DMS 273 (cell line): ENCODE measurements around the gene PPIL6.
A peak's percentile ranks its signal among the peaks of the same experiment; 100 is the strongest.
"Not testable (repeated sequence)": the region's sequence is repeated elsewhere in the genome, so short reads cannot be mapped to it uniquely, and the experiment has no call there.

ENCODE experiments used
- DNase-seq: peaks from one replicate; lab custom pipeline; 2025; ENCODE audit not compliant: unreplicated experiment; lab: John Stamatoyannopoulos, UW

Gene PPIL6

DNA sequence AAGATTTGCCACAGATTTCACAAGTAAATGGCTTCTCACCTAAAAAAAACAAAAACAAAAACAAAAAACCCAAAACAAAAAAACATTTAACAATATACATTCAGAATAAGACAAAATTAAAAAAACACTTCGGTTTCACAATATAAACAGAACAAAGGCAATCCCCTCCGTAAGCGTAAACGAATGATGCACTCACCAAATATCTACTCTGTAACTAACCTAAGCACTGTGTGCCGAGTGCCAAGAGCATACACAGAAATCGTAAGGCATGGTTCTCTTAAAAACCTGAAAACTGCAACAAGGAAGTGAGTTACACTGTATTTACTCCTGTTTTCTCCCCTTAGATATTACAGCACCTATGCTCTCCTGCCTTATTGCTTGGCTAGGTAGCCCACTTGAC lies 27.3 kb upstream of the PPIL6 start:
- DNase-seq, result no peak

DNA sequence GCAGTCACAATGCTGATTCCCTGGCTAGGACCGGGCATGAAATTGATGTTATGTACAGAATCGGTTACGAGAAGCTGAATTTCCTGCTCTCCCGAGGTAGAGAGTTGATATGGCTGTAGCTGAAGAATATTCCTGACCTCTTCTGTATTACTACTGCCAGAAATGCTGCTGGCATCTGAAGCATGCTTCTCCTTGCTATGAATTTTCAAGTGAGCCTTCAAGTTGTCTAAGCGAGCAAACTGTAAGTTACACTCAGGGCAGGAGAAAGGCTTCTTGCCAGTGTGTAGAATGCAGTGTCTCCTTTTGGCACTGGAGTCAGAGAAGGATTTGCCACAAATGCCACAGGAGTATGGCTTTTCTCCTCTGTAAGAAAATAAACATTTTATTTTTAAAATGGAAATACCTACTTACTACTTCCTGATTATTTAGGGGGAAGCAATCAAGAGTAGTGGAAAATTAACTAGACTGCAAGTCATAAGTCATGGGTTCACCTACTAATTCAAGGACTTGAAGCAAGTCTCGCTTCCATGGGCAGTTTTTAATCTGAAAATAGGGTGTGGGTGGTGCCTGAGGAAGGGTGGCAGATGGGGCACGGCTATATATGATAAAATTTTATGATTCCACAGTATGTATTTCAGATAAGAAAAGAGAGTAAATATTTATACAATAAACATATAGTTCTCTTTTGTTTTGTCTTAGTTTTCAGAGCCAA lies 25.9 kb upstream of the PPIL6 start:
- no peak for DNase-seq

DNA sequence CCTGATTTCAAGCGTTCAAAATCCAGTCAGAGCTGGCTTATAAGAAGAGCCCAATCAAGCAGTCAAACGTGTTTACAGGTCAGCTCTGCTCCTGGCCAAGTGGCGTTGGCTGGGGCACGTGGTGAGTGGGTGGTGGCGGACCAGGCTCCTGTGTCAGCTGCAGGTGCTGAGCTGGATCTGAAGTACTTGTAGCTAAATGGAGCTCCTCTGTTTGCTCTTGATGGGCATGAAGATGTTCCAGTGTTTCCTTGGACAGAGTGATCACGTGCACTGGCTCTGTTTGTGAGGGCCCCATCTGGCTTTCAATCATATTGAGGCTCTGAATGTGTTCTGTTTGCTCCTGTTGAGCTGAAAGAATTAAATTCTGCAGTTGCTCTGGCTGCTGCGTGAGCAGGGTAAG lies 25.3 kb upstream of the PPIL6 start:
- no peak for DNase-seq

DNA sequence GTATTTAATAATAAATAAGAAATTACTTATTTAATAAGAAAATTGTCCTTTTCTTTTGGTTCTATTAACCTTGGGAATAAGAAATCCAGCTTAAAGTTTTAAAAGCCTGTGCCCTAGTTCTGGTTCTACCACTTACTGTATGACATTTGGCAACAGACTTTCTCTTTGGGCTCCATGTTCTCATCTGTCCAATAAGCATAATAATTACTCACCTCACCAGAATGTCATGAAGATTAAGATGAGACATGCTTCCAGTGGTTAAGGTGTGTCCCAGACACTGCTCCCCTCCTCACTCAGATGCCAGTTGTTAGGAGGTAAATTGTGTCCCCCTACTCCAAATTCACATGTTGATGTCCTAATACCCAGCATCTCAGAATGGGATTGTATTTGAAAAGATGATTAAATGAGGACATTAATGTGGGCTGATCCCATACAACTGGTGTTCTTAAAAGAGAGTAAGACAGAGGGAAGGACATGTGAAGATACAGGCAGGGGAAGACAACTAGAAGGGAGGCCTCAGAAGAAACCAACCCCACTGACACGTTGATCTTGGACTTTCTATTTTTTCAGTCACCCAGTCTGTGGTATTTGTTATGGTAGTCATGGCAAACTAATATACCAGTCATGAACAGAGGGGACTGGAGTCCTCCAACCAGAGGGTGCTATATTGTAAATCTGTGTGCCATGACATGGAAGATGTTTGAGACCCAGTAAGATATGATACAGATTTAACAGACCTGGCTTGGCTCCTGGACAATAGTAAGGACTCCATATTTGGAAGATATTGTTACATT lies 21.5 kb upstream of the PPIL6 start:
- DNase-seq, result no peak

GRCh38 chr6:109461205-109461604 lies 20.8 kb upstream of the PPIL6 start:
- not testable (repeated sequence) for DNase-seq

GRCh38 chr6:109460161-109460829 lies 19.9 kb upstream of the PPIL6 start:
- no peak for DNase-seq

DNA sequence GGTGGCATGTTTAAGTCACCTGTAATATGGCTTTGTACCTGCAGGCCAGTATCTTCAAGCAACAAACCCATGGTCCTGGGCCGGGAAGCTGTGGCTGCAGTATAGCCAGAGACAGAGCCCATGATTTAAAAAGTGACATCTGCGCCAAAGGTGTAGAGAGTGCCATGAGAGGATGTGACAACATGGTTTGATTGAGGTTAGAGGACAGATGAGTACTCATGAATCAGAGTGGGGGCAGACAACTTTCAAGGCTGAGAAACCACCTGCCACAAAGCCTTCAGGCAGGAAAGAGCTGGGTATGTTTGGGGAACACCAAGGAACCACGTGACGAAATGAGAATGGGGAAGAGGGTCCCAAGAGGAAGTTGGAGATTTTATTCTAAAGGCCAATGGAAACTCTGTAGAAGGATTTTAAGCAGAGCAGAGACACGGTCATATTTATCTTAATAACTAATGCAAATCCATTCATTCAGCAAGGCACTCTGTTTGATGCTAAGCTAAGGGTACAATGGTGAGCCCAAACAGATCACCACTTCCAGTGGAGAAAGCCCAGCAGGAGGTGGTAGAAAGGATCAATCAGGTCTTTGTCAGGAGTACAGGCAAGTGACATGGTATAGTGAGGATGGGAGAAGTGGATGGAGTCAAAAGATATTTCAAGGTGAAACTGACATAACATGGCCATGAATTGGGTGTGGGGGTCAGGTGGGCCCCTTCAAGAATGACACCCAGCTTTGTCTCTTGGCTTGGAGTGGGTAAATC lies 18.5 kb upstream of the PPIL6 start:
- DNase-seq, result no peak

DNA sequence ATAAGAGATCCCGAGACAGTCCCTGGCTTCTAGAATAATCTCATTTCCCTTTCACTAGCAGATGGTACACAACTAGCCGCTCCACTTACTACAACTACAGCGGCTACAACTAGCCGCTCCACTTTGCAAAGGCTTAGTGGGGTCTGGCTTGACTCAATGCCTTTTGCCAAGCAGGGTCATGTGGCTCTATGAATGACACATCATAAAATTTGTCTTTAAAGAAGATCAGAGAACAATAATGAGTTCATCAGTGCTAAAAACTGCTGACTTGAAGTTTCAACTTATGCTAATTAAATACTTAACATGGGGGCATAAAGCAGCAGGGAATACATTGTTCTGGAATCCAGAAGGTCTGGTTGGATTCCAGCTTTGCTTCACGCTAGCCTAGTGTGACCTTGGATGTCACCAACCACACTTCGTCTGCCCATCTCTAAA lies 17.2 kb upstream of the PPIL6 start:
- DNase-seq, result peak; percentile 40

DNA sequence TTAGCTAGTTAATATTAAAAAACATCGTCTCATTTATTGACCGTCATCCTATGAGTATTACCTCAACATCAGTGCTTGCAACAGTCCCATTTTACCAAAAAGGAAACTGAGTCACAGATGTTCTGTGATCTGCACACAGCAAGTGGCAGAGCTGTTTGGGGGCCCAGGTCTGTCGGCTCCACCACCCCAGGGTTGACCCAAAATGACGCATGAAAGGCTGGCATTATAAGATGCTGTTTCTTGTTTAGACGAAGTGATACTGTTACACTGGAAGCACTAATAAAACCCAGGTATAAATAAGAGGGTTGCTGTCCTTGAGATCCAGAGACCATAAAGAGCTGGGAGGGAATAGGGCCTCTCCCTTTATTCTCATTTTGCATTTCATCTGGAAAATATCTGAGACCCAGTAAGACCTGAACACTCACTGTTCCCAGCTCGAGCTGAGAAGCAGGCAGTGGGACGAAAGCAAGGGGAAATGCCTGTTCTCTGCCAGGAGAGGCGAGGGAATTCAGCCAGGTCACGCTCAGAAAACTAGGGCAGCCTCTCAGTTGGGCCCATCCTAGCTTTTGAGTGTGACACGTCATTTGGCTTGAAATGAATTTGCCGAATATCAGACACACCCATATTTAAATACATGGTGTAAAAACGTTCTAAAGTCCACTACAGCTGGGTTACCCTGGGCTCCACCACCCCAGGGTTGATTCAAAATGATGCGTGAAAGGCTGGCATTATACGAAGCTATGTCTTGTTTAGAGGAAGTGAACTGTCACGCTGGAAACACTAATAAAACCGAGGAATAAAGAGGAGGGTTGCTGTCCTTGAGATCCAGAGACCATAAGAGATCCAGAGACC lies 16.5 kb upstream of the PPIL6 start:
- DNase-seq, result peak; percentile 34

GRCh38 chr6:109456111-109456583 lies 15.7 kb upstream of the PPIL6 start:
- DNase-seq, result peak; percentile 79

DNA sequence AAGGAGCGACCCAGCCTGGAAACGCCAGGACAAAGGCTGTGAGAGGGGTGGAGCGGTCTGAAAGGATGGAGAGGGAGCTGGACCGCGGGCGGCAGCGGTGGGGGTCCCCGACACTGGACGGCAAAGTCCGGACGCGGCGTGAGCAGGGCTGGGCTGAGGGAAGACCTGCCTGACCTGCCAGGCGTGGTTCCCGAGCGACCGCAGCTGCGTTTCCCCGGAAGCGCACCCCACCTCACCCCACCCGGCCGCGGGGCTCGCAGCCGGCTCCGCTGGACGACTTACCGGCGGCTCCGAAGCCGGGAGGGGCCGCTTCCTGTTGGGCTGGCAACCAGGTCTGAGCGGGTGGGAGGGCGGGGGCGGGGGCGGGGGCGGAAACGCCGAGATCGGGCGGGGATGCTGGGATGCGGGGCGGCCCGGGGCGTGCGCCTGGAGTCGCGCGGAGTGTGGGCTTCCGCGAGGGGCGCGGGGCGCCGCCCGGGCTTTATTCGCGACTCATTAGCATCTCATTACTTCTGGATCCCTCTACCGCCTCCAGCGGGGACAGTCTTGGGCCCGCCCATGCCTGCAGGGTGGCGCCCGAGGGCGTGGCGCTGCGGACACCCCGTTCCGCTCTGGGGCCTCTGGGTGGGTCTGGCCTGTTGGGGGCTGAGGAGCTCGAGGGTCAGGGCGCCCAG lies 15.1 kb upstream of the PPIL6 start, which contains the start of gene MICAL1:
TSS of gene MICAL1 (minus strand) at position 336 of the 674 bp plus-strand sequence. CDS start 1,576 bp downstream, outside the sequence.
- DNase-seq, result peak; percentile 92

DNA sequence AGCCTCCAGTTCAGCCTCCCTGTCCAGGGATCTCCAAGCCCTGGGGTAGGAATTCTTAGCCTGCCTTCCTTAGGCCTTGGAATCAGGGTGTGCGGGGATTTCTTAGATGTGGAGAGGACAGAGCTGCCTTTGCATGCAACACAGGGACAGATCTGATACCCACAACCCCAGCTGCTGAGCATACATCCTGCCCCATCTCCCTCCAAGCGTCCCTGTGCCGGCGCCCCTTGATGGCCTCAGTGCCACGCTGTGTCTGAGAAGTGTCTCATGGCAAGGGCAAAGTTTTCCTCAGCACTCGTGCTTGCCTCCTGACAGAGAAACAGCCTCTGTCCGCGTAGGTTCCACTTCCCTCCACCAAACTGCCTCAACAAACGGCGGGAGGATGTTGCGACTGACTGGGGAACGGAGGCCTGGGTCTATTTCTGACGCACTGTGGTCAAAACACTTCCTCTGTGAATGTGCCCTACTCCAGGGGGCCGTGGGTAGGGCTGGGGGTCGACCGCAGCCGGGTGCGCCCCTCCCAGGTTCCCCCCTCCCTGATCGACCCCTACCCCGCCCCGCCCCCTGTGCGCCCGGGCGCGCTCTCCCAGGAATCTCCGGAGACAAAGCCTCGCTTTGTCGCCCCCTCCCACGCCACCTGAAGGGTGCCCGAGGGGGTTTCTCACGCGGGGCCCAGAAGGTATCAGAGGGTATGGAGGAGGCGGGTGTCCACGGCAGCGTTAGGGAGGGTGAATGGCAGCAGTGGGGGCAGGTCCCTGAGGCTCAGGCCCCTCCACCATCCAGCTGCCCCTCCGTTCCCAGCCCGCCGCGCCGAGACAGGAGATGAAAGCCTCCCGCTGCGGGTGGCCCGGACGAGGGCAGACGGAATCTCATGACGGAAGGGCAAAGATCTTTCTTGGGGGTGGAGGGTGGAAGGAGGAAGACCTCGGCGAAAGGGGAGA lies 14.3 kb upstream of the PPIL6 start:
- peak; percentile 67 for DNase-seq

DNA sequence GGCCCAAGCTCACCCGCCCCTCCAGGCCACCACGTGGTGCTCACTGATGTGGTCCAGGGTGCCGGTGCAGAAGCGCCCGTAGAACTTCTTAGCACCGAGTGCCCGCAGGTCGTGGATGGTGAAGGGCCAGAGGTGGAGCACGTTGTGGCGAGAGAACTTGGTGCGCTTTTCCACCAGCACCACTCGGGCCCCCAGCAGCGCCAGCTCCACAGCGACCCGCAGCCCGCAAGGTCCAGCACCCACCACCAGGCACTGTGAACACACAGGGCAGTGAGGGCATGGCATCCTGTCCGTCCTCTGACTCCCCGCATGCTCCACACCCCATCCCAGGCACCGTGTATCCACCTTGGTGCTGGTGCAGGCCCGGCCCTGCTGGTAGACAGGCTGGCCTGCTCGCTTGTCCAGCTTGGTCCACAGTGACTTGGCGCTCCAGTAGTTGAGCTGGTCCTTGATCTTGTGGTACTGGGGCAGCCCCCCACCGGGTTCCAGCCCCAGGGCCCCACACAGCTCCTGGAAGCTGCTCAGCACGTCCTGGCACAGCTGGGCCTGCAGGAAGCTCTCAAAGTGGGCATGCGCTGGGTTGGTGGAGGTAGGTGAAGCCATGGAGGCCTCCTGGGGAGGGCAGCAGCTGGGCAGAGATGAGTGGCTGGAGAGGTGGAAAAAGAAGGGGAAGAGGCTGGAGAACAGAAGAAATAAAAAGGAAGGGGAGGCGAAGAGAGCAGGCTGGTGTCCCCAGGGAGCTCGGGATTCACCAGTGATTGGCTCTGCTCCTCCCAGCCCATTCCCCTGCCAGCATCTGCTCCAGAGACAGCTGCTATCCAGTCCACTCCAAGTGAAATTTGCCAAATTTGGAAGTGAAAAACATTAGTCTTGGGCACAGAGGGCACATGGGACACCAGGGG lies 13.4 kb upstream of the PPIL6 start:
- peak; percentile 97 for DNase-seq

DNA sequence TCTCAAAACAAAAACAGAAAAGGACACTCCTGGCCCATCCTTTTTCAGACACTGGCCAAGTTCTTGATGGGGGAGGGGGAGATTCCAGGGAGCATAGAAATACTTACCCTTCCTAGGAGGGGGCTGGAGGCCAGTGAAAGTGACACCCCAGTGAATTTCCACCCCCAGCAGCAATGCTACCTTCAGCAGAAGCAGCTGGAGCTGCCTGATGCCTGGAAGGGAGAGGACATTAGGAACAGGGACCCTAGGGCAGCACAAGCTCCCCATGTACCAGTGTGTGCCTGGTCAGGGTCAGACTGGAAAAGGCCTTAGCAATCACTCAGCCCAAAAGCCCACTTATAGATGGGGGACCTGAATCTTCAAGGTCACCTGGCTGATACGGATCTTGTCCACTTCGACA lies 12.7 kb upstream of the PPIL6 start:
- no peak for DNase-seq

GRCh38 chr6:109452181-109452580 lies 11.8 kb upstream of the PPIL6 start:
- no peak for DNase-seq

DNA sequence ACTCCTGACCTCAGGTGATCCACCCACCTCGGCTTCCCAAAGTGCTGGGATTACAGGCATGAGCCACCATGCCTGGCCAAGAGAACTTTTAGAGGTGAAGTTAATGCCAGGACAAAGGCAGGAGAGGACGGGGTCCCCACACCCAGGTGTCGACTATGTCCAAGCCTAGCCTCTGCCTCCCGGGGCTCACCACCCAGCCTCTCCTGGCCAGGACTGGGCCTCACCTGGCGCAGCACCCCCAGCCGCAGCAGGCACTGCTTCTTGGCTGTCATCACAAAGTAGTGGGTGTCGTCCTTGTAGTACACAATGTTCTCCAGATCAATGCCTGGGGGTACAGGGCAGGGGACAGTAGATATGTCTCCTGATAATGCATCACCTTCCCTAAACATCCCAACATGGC lies 10.9 kb upstream of the PPIL6 start:
- DNase-seq, result no peak

DNA sequence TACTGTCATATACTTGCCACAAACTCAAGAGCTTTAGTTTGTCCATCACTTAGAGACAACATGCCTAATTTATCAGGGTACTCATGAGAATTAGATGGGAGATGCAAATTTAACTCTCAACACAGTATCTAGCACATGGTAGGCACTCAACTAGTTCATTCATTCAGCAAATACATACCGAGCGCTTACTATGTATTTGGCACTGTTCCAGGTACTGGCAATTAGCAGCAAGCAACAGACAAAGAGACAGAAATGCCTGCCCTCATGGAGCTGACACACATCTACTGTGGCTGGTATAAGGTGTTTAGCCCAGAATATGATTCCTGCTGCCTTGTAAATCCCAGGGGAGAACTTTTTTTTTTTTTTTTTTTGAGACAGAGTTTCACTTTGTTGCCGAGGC lies 10.4 kb upstream of the PPIL6 start:
- peak; percentile 18 for DNase-seq
